ENCODE measurements around the gene FERMT1.

The FERMT1 gene

GRCh38 chr20:6086868-6087267 lies 36.0 kb downstream of the FERMT1 start:
- DNase-seq (ENCODE audit: low spot score), result no peak
- no peak for TF ChIP-seq CTCF (IDR thresholded peaks at IDR 0.05; ENCODE audit: extremely low read depth, missing control alignments)

- DNase-seq (ENCODE audit: low spot score), result no peak
- no peak for TF ChIP-seq CTCF (IDR thresholded peaks at IDR 0.05; ENCODE audit: extremely low read depth, missing control alignments)
Measured at GRCh38 chr20:6083926-6084325, 38.9 kb downstream of the FERMT1 start.

GRCh38 chr20:6081236-6081635 lies 41.6 kb downstream of the FERMT1 start:
- no peak for DNase-seq (ENCODE audit: low spot score)
- no peak for TF ChIP-seq CTCF (IDR thresholded peaks at IDR 0.05; ENCODE audit: extremely low read depth, missing control alignments)

GRCh38 chr20:6079016-6079415 lies 43.8 kb downstream of the FERMT1 start:
- TF ChIP-seq CTCF (IDR thresholded peaks at IDR 0.05; ENCODE audit: extremely low read depth, missing control alignments), result no peak
- no peak for DNase-seq (ENCODE audit: low spot score)

GRCh38 chr20:6075428-6076219 lies 47.2 kb downstream of the FERMT1 start:
- no peak for TF ChIP-seq CTCF (IDR thresholded peaks at IDR 0.05; ENCODE audit: extremely low read depth, missing control alignments)
- DNase-seq (ENCODE audit: low spot score), result no peak

GRCh38 chr20:6074784-6075183 lies 48.0 kb downstream of the FERMT1 start:
- DNase-seq (ENCODE audit: low spot score), result no peak
- no peak for TF ChIP-seq CTCF (IDR thresholded peaks at IDR 0.05; ENCODE audit: extremely low read depth, missing control alignments)

GRCh38 chr20:6074145-6074561 lies 48.7 kb downstream of the FERMT1 start:
- no peak for TF ChIP-seq CTCF (IDR thresholded peaks at IDR 0.05; ENCODE audit: extremely low read depth, missing control alignments)
- peak; percentile 26 for DNase-seq (ENCODE audit: low spot score)

Measured in GM20000 (cell line).